A204.1 (cell line): ENCODE measurements around the gene WDTC1.
A peak's percentile ranks its signal among the peaks of the same experiment; 100 is the strongest.
"Not testable (repeated sequence)": the region's sequence is repeated elsewhere in the genome, so short reads cannot be mapped to it uniquely, and the experiment has no call there.

ENCODE experiments used
- FAIRE-seq: peaks from 2 replicates; lab custom pipeline; 2012; peaks lifted over from hg19 to GRCh38; lab: Jason Lieb, UNC

The WDTC1 gene

GRCh38 chr1:27255136-27255535 lies 20.7 kb downstream of the WDTC1 start:
- FAIRE-seq = no peak

- no peak for FAIRE-seq
These were observed 22.7 kb downstream of the WDTC1 start for GRCh38 chr1:27257155-27257554.

- FAIRE-seq = no peak
These were observed 24.2 kb downstream of the WDTC1 start for GRCh38 chr1:27258598-27258997.

- no peak for FAIRE-seq
These were observed 32.7 kb downstream of the WDTC1 start for GRCh38 chr1:27267153-27267552.

- no peak for FAIRE-seq
These were observed 34.8 kb downstream of the WDTC1 start for GRCh38 chr1:27269276-27269675.

- no peak for FAIRE-seq
These were observed 39.8 kb downstream of the WDTC1 start for GRCh38 chr1:27274204-27274603.

GRCh38 chr1:27275696-27276095 lies 41.3 kb downstream of the WDTC1 start:
- FAIRE-seq = no peak

GRCh38 chr1:27284425-27285273 lies 50.2 kb downstream of the WDTC1 start:
- peak; percentile 65 for FAIRE-seq

GRCh38 chr1:27285274-27285660 lies 50.8 kb downstream of the WDTC1 start:
- no peak for FAIRE-seq

- not testable (repeated sequence) for FAIRE-seq
These were observed 51.4 kb downstream of the WDTC1 start for GRCh38 chr1:27285821-27286220.

GRCh38 chr1:27289125-27289524 lies 54.7 kb downstream of the WDTC1 start:
- not testable (repeated sequence) for FAIRE-seq

- no peak for FAIRE-seq
These were observed 56.1 kb downstream of the WDTC1 start for GRCh38 chr1:27290581-27290980.

GRCh38 chr1:27292106-27292505 lies 57.7 kb downstream of the WDTC1 start:
- no peak for FAIRE-seq

- no peak for FAIRE-seq
These were observed 59.5 kb downstream of the WDTC1 start for GRCh38 chr1:27293915-27294314.

GRCh38 chr1:27296773-27297291 lies 62.4 kb downstream of the WDTC1 start:
- FAIRE-seq = no peak

- no peak for FAIRE-seq
These were observed 63.5 kb downstream of the WDTC1 start for GRCh38 chr1:27297903-27298302.

GRCh38 chr1:27298632-27299384 lies 64.4 kb downstream of the WDTC1 start:
- FAIRE-seq = no peak

- FAIRE-seq = no peak
These were observed 65.2 kb downstream of the WDTC1 start for GRCh38 chr1:27299385-27300271.

GRCh38 chr1:27300341-27301051 lies 66.1 kb downstream of the WDTC1 start:
- no peak for FAIRE-seq

- FAIRE-seq = no peak
These were observed 66.6 kb downstream of the WDTC1 start for GRCh38 chr1:27301052-27301422.

GRCh38 chr1:27301582-27302199 lies 67.3 kb downstream of the WDTC1 start:
- no peak for FAIRE-seq
